Fibroblast of skin of left quadriceps (primary cell): ENCODE results near the gene CSRNP3.
A peak's percentile ranks its signal among the peaks of the same experiment; 100 is the strongest.

Experiments
- DNase-seq, 2 experiments: peaks; one replicate each; pipeline ENCODE4 v3.0.0-alpha.2; 2013; ENCODE audit warnings: low read depth in 2 of 2

The CSRNP3 gene, protein sequence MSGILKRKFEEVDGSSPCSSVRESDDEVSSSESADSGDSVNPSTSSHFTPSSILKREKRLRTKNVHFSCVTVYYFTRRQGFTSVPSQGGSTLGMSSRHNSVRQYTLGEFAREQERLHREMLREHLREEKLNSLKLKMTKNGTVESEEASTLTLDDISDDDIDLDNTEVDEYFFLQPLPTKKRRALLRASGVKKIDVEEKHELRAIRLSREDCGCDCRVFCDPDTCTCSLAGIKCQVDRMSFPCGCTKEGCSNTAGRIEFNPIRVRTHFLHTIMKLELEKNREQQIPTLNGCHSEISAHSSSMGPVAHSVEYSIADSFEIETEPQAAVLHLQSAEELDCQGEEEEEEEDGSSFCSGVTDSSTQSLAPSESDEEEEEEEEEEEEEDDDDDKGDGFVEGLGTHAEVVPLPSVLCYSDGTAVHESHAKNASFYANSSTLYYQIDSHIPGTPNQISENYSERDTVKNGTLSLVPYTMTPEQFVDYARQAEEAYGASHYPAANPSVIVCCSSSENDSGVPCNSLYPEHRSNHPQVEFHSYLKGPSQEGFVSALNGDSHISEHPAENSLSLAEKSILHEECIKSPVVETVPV

DNA sequence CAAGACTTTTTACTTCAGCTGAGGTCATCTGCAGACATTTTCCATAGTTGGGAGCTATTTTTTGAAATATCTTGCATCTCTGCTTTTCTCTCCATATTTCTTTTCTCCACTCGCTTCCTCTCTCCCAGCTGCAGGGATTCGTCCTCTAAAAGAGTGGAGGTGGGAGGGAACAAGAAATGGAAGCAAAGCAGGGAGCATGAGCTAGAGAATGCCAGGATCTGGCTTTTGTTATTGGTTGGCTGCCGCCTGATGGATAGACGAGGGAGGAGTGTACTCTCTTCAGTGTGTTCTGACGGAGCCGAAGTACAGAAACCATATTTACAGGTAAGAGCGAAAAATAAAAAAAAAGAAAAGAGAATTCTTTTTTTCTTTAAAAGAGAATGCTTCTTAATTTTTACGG is at the start of gene CSRNP3:
Gene CSRNP3, plus strand, starts transcription at position 282 of the 400 bp plus-strand sequence. CDS start 125,368 bp downstream, outside the sequence.
- DNase-seq: peak; percentile 67 to 70

DNA sequence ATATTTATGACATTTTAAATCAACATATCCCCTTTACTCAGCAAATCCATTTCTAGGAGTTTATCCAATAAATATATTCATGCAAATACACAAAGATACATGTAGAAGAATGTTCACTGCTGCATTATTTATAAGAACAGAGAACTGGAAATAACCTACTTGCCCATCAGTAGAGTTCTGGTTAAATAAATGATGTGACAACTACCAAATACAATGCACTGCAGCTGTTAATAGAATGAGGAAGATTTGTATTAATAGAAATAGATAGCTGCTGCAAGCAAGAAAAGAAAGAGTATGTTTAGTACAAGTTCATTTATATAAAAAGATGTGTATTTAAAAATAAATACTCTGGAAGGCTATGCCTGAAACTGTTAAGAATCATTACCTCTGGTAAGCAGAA is 49.3 kb upstream of the CSRNP3 start:
- DNase-seq: no peak

DNA sequence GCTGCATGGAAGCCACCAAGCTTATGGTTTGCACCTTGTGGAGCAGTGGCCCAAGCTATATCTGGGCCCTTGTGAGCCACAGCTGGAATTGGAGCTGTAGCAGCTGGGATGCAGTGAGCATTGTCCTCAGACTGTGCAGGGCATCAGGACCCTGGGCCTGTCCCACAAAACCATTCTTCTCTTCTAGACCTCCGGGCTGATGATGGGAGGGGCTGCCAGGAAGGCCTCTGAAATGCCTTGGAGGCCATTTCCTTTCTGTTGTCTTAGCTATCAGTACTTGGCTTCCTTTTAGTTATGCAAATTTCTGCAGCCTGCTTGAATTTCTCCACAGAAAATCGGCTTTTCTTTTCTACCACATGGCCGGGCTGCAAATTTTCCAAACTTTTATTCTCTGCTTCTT is 46.4 kb upstream of the CSRNP3 start:
- DNase-seq: no peak

DNA sequence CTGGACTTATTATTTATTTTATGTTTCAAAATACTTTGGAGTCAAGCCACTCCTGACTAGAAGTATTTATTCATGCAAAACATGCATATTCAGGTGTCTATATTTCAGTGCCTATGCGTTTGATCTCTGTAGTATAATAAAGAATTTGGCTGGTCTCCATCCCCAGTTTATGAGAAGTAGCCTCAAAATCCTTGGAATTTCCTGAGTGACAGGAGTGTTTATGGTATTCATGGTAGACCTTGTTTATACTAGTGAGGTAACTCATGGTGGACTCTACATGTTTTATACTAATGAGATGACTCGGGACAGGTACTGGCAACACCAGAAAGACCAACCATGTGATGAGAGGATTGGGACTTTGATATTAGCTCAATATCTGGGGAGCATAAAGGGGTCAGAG is 43.9 kb upstream of the CSRNP3 start:
- DNase-seq: no peak

DNA sequence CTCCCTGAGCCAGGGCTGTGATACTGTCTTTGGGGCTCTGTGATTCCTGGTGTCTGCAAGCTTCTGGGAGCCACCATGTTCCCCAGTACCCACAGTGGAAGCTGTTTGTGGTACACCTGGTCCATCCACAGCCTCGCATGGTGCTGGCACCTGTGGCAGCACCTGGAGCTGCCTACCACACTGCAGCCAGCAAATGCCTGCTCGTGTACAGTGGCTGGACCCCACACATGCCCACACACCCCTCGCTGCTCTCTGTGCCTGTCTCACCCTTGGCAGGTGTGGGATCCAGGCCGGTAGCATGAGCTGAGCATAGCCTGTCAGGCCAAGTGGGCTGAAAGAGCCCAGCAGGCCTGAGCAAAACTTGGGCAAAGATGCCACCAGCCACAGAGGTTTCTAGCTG is 41.8 kb upstream of the CSRNP3 start:
- DNase-seq: no peak

DNA sequence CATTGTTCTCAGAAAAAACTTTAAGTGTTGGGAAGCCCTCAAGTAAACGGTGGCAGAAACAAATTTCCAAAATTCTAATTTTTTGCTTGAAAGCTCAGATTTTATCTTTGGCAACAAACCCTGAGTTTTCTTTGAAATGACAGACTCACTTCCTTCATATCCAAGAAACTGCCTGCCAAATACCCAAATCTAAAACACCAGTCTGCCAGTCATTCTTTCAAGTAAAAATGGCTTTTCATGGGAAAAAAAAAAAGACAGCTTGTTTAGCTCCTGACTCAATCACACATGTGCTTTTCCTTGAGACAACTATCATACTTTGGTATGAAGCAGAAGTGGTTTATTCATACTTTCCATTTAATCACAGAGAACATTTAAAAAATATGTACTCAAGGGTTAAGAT is 40.6 kb upstream of the CSRNP3 start:
- no peak for DNase-seq

DNA sequence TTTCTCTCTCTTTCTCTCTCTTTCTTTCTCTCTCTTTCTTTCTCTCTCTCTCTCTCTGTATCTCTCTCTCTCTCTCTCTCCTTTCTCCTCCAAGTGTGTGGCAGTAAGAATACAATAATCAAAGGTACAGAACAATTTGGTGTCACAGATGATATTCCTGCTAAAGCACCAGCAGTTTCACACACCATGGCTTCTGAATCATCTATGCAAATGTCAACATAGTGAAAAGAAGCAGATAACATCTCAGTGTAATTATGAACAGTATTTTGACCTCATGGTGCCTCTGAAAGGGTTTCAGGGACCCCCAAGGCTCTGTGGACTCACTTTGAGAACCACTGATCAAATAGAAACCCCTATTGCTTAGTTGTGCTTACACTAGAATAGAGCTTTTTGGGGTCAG is 38.5 kb upstream of the CSRNP3 start:
- DNase-seq: no peak

DNA sequence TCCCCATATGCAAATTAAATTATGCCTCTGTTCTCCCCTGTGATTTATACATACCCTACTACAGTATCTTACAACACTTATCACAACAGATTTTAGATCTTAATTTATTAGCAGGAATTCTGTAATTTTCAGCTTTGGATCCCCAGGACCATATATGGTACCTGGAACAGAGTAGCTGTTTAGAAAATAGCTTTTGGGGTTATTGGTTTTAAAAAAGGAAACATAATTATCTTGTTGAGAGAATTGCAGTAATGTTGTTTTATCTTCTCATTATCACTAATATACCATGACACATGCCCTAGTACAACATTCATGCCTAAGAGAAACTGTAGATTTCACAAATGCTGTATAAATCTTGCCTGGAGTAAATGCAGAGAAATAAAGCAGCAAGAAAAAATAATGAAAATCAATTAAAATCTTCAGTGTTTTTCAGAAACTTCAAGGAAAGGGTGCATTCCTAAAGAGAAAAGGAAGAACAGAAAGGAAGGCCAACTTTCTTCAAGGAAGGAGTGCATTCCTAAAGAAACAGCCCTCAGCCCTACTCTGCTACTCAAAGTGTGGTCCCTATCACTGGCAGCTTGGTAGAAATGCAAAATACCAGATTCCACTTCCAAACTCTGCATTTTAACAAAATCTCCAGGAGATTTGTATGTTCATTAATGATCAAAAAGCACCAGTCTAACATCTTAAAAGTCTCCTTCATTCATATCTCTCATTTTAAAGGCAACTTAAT is 37.1 kb upstream of the CSRNP3 start:
- no peak for DNase-seq

DNA sequence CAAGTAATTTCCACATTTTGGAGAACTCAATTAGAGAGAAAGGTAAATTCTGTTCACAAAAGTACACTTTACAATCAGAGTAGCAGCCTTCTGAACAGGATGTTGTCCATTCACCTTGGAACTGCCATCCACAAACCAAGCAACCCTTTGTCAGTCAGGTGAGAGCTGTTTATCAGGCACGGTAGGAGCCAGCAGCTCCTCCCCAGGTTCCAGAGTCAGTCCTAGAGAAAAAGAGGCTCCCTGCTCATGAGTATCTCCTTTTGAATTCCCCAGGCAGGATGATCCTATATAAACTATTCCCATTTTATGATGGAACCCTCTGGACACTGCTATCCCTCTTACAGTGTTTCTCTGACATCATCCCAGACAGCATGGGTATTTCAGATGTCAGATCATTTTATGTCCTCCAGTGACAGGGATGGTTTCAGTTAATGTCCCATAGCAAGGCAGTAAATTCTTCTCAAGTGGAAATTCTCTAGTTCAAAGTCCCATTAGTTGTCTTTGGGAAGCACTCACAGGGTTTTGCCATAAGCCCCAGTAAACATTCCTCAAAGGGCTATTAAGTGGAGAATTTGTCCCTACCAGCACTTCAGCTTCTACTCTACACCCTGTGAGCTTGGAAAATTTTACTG is 34.5 kb upstream of the CSRNP3 start:
- DNase-seq: no peak

DNA sequence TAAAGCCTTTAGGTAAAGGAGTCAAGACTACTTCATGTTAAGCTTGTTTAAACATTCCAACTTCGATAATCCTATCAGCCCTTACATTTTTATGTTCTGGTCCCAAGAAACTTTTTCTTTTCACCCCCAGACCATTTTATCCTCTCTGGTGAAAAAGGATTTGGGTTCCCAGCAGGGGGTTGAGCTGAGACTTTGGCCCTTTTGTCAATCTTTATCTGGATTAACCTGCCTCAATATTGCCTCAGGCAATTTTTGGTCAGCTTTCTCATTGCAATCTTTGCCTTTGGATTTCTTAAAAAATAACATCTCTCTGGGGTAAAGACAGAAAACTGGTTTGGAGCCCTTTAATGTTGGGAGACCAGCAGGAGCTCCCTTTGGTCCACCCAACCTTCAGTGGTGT is 33.9 kb upstream of the CSRNP3 start:
- no peak for DNase-seq

DNA sequence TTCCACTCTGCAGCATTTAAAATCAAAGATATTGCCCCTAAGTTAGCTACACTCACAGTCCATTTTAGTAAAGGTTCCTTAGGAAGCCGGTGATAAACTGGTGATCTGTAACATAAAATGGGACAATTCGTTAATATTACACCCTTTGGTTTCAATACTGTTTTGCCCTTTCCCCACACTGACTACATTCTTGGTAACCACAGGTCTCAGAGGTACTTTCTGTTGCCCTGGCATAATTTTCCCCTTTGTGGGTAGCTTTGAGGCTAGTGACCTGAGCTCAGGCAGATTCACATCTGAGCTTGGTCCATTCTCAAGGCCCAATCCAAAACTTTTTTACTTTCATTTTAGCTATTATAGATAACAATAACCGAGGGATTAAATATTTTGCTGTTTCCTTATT is 32.9 kb upstream of the CSRNP3 start:
- no peak for DNase-seq

DNA sequence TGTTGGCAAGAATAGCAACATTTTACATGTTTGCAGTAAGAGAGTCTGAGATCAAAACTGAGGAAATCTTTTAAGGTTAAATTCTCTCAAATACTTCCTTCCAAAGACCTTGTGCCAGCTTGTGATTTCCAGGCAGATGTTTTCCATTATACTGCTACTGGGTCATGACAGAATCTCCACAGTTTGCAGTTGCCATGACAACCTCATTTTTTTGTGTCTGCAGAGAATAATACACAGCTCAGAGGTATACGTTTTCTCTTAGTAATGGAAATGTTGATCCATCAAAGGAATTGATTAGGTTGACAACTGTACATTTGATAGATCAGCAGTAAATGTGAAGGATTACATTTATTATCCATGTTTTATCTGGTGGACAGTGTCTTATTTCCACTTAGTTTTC is 29.1 kb upstream of the CSRNP3 start:
- peak; percentile 65 to 71 for DNase-seq

DNA sequence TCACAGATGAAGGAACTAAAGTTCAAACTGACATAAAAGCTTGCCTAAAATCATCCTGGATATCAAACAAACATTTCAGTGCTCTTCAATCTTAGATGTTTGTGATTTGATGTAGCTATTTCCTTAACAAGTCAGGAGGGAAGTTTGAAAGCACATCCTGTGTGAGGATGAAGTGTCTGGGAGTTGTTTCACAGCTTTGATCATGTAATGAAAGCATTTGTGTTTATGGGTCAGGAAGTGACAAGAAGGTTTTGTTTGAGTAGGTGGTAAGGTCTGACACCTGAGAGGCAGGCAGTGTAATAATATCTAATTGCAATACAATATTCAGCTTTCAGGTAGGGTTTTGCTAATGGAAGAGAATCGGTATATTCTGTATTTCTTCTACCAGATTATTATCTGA is 26.0 kb upstream of the CSRNP3 start:
- no peak for DNase-seq

DNA sequence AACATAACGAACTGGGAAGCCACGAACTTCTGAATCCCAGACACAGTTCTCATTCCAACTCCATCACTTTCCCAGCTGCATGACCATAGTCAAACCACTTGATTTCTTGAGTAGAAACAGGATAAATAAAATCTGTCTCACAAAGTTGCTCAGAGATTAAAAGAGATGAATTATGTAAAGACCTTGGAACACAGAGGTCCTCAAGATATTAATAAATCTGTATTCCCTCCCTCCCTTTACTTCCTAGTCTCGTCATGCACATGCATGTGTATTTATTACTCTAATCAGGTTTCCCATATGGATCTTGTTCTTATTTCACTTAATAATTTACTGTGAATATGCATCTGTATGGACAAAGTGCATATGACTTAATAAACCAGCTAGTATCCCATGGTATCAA is 21.1 kb upstream of the CSRNP3 start:
- DNase-seq: no peak

DNA sequence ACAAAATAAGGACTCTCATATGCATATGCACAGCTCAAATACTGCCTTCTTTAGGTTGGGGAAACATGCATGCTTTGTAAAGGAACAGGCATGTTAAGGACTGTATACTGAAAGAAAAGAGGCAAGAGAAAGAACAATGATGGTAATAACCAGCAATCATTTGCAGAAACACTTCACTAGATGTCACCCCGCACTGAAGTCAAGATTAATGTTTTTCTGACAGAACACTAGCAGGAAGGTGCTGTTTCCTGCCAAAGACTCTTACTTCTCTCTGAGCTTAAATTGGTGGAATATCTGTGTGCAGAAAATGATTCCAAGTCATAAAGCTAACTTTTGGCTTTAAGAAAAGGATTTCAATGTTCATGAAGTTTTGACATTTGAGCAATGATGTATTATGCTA is 19.3 kb upstream of the CSRNP3 start:
- DNase-seq: no peak

DNA sequence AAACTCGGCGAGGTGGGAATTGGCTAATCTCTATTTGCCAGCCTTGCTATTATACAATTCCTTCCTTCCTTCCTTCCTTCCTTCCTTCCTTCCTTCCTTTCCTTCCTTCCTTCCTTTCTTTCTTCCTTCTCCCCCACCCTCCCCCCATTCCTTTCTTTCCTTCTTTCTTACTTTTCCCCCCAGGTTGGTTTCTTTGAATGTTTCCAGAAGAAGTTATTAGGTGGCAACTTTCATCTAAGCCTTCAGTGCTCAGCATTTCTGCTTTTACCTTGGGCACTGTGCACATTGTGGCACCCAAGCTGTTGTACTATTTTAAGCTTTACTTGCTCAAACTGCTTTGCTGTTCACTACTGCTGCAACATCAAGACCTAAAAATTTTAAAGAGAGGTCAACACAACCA is 17.2 kb upstream of the CSRNP3 start:
- DNase-seq: no peak

DNA sequence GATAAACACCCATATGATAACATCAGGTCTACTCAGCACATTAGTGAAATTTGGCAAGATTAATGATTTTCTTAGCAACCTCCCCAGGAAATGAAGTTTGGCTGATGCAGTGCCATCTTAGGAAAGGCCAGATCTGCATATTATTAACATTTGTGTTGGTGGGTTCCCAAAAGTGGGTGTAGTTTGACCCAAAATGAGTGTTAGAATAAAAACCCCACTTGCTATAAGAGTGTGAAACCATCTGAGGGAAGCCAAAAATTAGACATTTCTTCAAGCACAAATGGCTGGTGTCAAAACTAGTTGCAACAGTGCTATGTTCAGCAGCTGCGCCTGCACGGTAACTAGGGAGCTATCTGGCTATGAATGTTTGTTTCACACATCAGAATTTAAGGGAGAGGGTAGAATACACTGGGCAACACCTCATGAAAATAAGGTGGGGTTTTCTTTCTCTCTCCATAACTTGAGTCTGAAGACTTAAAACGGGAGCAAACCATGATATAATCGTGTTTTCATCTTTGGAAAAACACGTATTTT is 15.9 kb upstream of the CSRNP3 start:
- no peak for DNase-seq

DNA sequence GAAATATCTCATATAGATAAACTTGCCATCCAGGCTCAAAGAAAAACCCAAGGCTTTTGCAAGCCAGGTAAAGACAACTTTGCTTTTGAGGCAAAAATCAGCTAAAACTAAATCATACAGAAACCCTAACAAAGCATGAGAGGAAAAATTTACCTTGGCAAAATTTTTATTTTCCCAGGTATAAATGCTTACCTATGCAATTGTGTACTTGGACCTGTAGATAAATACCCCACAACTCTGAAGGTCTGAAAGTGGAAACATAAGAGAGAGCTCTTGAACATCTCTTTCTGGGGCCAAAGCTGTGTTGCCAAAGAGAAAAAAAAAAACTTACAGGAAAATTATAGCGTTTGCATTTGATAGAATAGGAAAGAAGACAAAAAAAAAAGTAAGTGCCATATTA is 14.6 kb upstream of the CSRNP3 start:
- no peak for DNase-seq

DNA sequence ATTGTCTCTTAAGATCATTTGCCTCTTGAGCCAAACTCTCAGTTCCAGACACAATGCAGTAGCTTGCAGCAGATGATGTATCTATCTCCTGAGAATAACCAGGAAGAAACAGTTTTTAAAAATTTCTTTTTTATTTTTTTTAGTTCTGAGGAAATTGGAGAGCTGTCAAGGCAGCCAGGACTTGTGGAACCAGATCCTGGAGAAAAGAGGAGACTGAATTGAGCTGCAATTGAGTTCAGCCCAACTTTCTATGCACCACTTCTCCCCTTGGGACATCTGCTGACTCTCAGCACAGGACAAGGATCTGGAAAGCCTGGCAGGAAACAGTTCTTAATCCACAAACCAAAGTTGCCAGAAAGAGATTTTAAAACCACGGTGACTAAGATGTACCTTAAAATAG is 13.5 kb upstream of the CSRNP3 start:
- DNase-seq: no peak

DNA sequence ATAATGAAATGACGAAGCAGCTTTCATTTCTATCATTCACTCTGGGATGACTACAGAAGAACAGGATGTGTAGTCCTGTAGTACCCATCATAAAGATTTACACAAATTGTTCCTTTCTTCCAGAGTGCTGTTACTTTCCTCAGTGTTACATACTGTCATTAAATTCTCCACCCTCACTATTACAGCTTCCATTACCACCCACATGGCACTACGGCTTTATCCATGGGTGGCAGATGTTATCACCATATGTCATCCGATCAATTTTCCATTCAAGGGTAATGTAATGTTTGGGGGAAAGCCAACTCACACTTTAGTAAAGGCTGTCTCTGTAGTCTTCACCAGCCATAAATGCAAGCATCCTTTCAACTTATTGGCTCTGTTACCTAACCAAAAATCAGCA is 7.1 kb upstream of the CSRNP3 start:
- no peak for DNase-seq

DNA sequence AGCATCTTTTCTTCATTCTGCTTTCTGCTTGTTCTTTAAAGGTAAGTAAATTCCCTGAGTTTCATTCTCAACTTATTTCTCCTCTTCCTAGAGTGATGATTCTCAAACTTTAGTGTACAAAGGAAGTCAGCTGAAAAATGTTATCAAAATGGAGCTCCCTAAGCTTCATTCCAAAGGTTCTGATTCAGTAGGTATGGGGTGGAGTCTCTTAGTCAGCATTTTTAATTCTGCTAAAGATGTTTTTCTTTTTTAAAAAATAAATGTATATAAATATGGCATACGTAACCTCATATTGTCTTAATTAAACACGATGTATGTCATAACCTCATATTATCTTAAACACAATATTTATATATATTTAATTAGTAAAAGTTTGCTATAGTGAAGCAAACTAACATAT is 3.1 kb upstream of the CSRNP3 start:
- no peak for DNase-seq

DNA sequence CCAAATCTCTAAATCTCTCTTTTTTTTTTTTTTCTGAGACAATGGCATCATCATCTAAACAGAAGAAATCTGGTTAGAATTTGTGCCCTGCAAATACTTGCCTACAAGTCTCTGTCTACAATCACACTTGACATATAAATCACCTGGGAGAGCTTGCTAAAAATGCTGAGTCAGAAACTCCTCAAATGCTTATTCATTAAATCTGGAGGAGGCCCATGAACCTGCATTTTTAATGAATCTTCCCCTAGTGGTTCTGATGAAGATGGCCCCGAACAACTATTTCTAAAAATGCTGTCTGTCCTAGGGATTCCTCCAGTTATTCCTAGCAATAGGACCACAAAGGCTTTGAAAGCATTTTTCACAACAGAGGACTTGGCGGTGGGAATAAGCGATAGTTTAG is 1.6 kb upstream of the CSRNP3 start:
- no peak for DNase-seq
